COLO668 (cell line): Measurements from ENCODE around the gene DNTT.

Experiments
- DNase-seq: peaks from one replicate; lab custom pipeline; 2025; ENCODE audit not compliant: unreplicated experiment; lab: John Stamatoyannopoulos, UW

DNTT gene

GRCh38 chr10:96304230-96304629 lies at the start of gene DNTT:
DNTT (plus strand) TSS chr10:96304434; CDS start chr10:96304498, 64 bp downstream.
- no peak for DNase-seq

GRCh38 chr10:96254976-96255375 lies 49.3 kb upstream of the DNTT start:
- no peak for DNase-seq

- no peak for DNase-seq
Observed at GRCh38 chr10:96255549-96256333, 48.5 kb upstream of the DNTT start.

- DNase-seq, result no peak
Observed at GRCh38 chr10:96257944-96258343, 46.3 kb upstream of the DNTT start.

GRCh38 chr10:96259150-96259549 lies 45.1 kb upstream of the DNTT start:
- DNase-seq, result no peak

GRCh38 chr10:96260014-96260413 lies 44.2 kb upstream of the DNTT start:
- no peak for DNase-seq

- DNase-seq, result no peak
Observed at GRCh38 chr10:96261132-96261531, 43.1 kb upstream of the DNTT start.

- no peak for DNase-seq
Observed at GRCh38 chr10:96261930-96262329, 42.3 kb upstream of the DNTT start.

GRCh38 chr10:96263176-96263575 lies 41.1 kb upstream of the DNTT start:
- DNase-seq, result no peak

- no peak for DNase-seq
Observed at GRCh38 chr10:96263669-96264068, 40.6 kb upstream of the DNTT start.

- no peak for DNase-seq
Observed at GRCh38 chr10:96264938-96265337, 39.3 kb upstream of the DNTT start.

- DNase-seq, result no peak
Observed at GRCh38 chr10:96266118-96266770, 38.0 kb upstream of the DNTT start.

- no peak for DNase-seq
Observed at GRCh38 chr10:96267234-96267705, 37.0 kb upstream of the DNTT start.

- no peak for DNase-seq
Observed at GRCh38 chr10:96268341-96268909, 35.8 kb upstream of the DNTT start.

GRCh38 chr10:96269438-96270300 lies 34.6 kb upstream of the DNTT start:
- DNase-seq, result no peak

GRCh38 chr10:96270571-96270970 lies 33.7 kb upstream of the DNTT start:
- no peak for DNase-seq

GRCh38 chr10:96271016-96271815 lies 33.0 kb upstream of the DNTT start, which contains the start of gene BLNK:
BLNK (minus strand) TSS chr10:96271569; CDS start chr10:96271398, 171 bp downstream.
- no peak for DNase-seq

- no peak for DNase-seq
Observed at GRCh38 chr10:96272316-96273280, 31.6 kb upstream of the DNTT start.
